Measurements from ENCODE around the gene VPS25.
"Not testable (repeated sequence)": the region's sequence is repeated elsewhere in the genome, so short reads cannot be mapped to it uniquely, and the experiment has no call there.

The VPS25 gene

DNA sequence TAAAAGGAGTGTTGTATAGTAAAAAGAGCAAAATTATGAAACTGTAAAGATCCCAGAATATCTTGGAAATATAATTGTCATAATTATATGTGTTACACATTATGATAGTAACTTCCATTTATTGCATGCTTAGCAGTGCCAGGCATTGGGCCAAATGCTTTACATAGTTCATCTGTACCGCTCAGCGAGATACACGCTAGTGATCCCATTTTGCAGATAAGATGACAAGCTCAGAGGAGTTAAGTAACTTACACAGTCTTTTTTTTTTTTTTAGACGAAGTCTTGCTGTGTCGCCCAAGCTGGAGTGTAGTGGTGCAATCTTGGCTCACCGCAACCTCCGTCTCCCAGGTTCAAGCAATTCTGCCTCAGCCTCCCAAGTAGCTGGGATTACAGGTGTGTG lies 21.6 kb upstream of the VPS25 start:
- no peaks in the 10 kb centered on the region for H3K9me3 Mint-ChIP-seq
- no peak overlapping the region for H3K27ac Mint-ChIP-seq (ENCODE audit: low read depth)
- peaks cover 53% of the 10 kb centered on the region for H3K27me3 Mint-ChIP-seq

DNA sequence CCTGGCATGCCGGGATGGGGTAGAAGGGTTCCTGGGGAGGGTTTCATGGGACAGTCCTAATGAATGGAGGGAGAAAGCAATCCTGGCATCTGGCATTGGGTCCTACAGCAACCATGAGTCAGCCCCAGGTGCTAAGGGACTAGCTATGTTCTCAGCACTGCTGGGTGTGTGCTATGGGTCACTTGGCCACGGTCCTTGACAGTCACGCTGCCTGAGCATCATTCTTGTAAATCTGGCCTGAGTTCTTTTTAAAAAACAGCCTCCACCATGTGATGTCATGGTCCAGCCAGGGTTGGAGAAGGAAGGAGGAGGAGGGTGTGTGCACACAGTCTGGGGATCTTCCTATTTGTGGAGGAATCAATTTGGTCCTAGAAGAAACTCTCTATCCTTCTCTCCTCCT lies 18.5 kb upstream of the VPS25 start:
- Mint-ChIP-seq H3K27me3 (peaks cover 55% of the 10 kb centered on the region), H3K36me3 (ENCODE audit: insufficient read depth) (peaks cover 3% of the 10 kb centered on the region), H3K4me3 (no peak overlapping the region), H3K4me1 (no peaks in the 10 kb centered on the region), H3K9me3 (no peaks in the 10 kb centered on the region), H3K27ac (ENCODE audit: low read depth) (no peak overlapping the region)
- ATAC-seq (replicated peaks; ENCODE audit: extremely low read depth, poor library complexity, severe bottlenecking) (no peak), DNase-seq (ENCODE audit: low spot score in 2 of 2) (no peak)

More for the DNA sequence above, 21.6 kb upstream of the VPS25 start:
- no peak for ATAC-seq (replicated peaks; ENCODE audit: extremely low read depth, poor library complexity, severe bottlenecking)
- Mint-ChIP-seq H3K4me1 (no peaks in the 10 kb centered on the region), H3K4me3 (no peak overlapping the region), H3K36me3 (ENCODE audit: insufficient read depth) (no peaks in the 10 kb centered on the region)
- no peak for DNase-seq (ENCODE audit: low spot score in 2 of 2)

GRCh38 chr17:42759982-42760651 lies 13.1 kb upstream of the VPS25 start:
- peak overlapping the region; percentile 41 for H3K4me3 Mint-ChIP-seq
- DNase-seq (ENCODE audit: low spot score in 2 of 2) (no peak), ATAC-seq (replicated peaks; ENCODE audit: extremely low read depth, poor library complexity, severe bottlenecking) (peak; percentile 18)
- H3K36me3 Mint-ChIP-seq (ENCODE audit: insufficient read depth), result peaks cover 3% of the 10 kb centered on the region
- no peaks in the 10 kb centered on the region for H3K4me1 Mint-ChIP-seq
- H3K9me3 Mint-ChIP-seq, result no peaks in the 10 kb centered on the region
- no peak overlapping the region for H3K27ac Mint-ChIP-seq (ENCODE audit: low read depth)
- peaks cover 72% of the 10 kb centered on the region for H3K27me3 Mint-ChIP-seq

DNA sequence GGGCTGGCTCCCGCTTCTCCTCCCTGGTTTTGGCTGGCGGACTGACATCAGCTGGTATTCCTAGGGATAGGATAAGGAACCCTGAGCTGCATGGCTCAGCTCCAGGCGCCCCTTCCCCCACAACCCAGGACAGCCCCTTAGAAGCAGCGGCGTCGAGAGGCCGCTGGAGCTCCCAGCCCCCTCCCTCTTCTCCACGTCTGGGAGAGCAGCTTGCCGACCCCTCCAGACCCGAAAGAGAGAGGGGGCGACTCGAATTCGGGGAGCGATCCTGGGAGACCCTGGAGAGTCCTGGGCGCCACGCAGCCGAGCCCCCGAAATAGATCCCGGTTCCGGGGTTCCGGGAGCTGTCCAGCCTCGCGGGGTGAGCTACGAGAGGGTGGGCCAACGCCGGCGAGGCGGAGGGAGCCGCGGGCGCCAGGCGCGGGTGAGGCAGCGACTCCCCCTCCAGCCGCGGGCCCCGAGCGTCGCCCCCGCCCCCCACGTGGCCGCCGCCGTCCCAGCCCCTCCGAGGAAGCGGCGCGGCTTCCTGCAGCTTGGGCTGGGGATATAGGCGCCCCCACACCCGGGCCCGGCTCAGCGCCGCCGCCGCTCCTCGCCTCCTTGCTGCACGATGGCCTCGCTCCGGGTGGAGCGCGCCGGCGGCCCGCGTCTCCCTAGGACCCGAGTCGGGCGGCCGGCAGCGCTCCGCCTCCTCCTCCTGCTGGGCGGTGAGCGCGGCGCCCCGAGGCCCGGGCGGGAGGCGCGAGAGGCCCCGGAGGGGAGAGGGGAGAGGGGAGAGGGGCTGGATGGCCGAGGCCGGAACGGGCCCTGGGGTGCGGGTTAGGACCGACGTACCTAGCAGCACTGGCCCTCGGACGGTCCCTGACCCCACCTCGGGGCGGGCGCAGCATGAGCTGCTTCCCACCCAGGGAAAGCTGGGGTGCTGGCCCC lies 12.3 kb upstream of the VPS25 start, which contains the start of gene RAMP2:
Gene RAMP2, plus strand, starts transcription at position 576 of the 930 bp plus-strand sequence. Its CDS starts 35 bp downstream, at position 611.
- peaks cover 3% of the 10 kb centered on the region for H3K36me3 Mint-ChIP-seq (ENCODE audit: insufficient read depth)
- no peaks in the 10 kb centered on the region for H3K9me3 Mint-ChIP-seq
- DNase-seq (ENCODE audit: low spot score in 2 of 2), result no peak
- peak within 1 kb of the TSS; percentile 47 for H3K4me3 Mint-ChIP-seq
- peak; percentile 53 for ATAC-seq (replicated peaks; ENCODE audit: extremely low read depth, poor library complexity, severe bottlenecking)
- H3K27ac Mint-ChIP-seq (ENCODE audit: low read depth), result no peak within 1 kb of the TSS
- no peaks in the 10 kb centered on the region for H3K4me1 Mint-ChIP-seq
- H3K27me3 Mint-ChIP-seq, result peaks cover 72% of the 10 kb centered on the region

GRCh38 chr17:42761638-42762037 lies 11.6 kb upstream of the VPS25 start:
- H3K9me3 Mint-ChIP-seq, result no peaks in the 10 kb centered on the region
- no peaks in the 10 kb centered on the region for H3K4me1 Mint-ChIP-seq
- ATAC-seq (replicated peaks; ENCODE audit: extremely low read depth, poor library complexity, severe bottlenecking) (no peak), DNase-seq (ENCODE audit: low spot score in 2 of 2) (no peak)
- H3K4me3 Mint-ChIP-seq, result peak overlapping the region; percentile 47
- H3K27me3 Mint-ChIP-seq, result peaks cover 69% of the 10 kb centered on the region
- H3K27ac Mint-ChIP-seq (ENCODE audit: low read depth), result no peak overlapping the region
- H3K36me3 Mint-ChIP-seq (ENCODE audit: insufficient read depth), result peaks cover 3% of the 10 kb centered on the region

DNA sequence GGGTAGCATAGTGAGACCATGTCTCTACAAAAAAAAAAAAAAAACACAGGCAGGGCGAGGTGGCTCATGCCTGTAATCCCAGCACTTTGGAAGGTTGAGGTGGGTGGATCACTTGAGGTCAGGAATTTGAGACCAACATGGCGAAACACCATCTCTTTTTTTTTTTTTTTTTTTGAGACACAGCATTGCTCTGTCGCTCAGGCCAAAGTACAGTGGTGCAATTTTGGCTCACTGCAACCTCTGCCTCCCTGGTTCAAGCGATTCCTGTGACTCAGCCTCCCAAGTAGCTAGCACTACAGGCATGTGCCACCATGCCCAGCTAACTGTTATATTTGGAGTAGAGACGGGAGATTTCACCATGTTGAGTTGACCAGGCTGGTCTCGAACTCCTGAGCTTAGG lies 7.1 kb upstream of the VPS25 start:
- peaks cover 75% of the 10 kb centered on the region for H3K27me3 Mint-ChIP-seq
- H3K27ac Mint-ChIP-seq (ENCODE audit: low read depth), result no peak overlapping the region
- no peak for ATAC-seq (replicated peaks; ENCODE audit: extremely low read depth, poor library complexity, severe bottlenecking)
- H3K36me3 Mint-ChIP-seq (ENCODE audit: insufficient read depth), result no peaks in the 10 kb centered on the region
- H3K4me1 Mint-ChIP-seq, result no peaks in the 10 kb centered on the region
- H3K9me3 Mint-ChIP-seq, result no peaks in the 10 kb centered on the region
- no peak for DNase-seq (ENCODE audit: low spot score in 2 of 2)
- H3K4me3 Mint-ChIP-seq, result no peak overlapping the region

- Mint-ChIP-seq H3K27me3 (peaks cover 63% of the 10 kb centered on the region), H3K27ac (ENCODE audit: low read depth) (no peak overlapping the region), H3K4me3 (no peak overlapping the region), H3K36me3 (ENCODE audit: insufficient read depth) (no peaks in the 10 kb centered on the region), H3K4me1 (peaks cover 7% of the 10 kb centered on the region), H3K9me3 (no peaks in the 10 kb centered on the region)
- no peak for ATAC-seq (replicated peaks; ENCODE audit: extremely low read depth, poor library complexity, severe bottlenecking)
- no peak for DNase-seq (ENCODE audit: low spot score in 2 of 2)
Observed at GRCh38 chr17:42767512-42767911, 5.7 kb upstream of the VPS25 start.

DNA sequence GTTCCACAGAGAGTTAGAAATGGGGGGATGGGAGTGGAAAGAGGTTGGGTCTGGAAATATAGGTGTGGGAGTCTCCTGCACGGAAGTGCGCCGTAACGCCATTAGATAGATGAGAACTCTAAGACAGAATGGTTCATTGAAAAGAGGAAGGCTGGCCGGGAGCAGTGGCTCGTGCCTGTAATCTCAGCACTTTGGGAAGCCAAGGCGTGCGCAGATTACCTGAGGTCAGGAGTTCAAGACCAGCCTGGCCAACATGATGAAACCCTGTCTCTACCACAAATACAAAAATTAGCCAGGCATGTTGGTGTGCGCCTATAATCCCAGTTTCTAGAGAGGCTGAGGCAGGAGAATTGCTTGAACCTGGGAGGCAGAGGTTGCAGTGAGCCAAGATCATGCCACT lies 5.2 kb upstream of the VPS25 start:
- H3K9me3 Mint-ChIP-seq; DNase-seq (ENCODE audit: low spot score in 2 of 2); H3K27ac Mint-ChIP-seq (ENCODE audit: low read depth); H3K4me3 Mint-ChIP-seq; H3K36me3 Mint-ChIP-seq (ENCODE audit: insufficient read depth); ATAC-seq (replicated peaks; ENCODE audit: extremely low read depth, poor library complexity, severe bottlenecking); H3K4me1 Mint-ChIP-seq: not testable (repeated sequence)
- H3K27me3 Mint-ChIP-seq, result peaks cover 58% of the 10 kb centered on the region

DNA sequence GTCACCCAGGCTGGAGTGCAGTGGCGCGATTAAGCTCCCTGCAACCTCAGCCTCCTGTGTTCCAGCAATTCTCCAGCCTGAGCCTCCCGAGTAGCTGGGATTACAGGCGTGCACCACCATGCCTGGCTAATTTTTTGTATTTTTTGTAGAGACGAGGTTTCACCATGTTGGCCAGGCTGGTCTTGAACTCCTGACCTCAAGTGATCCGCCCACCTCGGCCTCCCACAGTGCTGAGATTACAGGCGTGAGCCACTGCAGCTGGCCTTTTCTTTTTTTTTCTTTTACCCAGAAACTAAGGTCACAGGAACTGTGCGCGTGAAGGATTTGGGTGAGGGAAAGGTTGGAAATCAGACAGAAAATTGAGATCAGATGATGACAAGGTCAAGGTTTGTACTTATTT lies 3.3 kb upstream of the VPS25 start:
- Mint-ChIP-seq H3K27me3 (peaks cover 39% of the 10 kb centered on the region), H3K4me1 (peaks cover 22% of the 10 kb centered on the region)
- not testable (repeated sequence) for H3K36me3 Mint-ChIP-seq (ENCODE audit: insufficient read depth); H3K27ac Mint-ChIP-seq (ENCODE audit: low read depth); H3K9me3 Mint-ChIP-seq; H3K4me3 Mint-ChIP-seq; ATAC-seq (replicated peaks; ENCODE audit: extremely low read depth, poor library complexity, severe bottlenecking); DNase-seq (ENCODE audit: low spot score in 2 of 2)

GRCh38 chr17:42772945-42773289 lies 332 bp upstream of the VPS25 start:
- Mint-ChIP-seq H3K4me3 (peak overlapping the region; percentile 99), H3K4me1 (peaks cover 22% of the 10 kb centered on the region), H3K27ac (ENCODE audit: low read depth) (peak overlapping the region; percentile 100), H3K36me3 (ENCODE audit: insufficient read depth) (peaks cover 30% of the 10 kb centered on the region), H3K27me3 (peaks cover 14% of the 10 kb centered on the region), H3K9me3 (no peaks in the 10 kb centered on the region)
- ATAC-seq (replicated peaks; ENCODE audit: extremely low read depth, poor library complexity, severe bottlenecking) (peak; percentile 12), DNase-seq (ENCODE audit: low spot score in 2 of 2) (no peak)

DNA sequence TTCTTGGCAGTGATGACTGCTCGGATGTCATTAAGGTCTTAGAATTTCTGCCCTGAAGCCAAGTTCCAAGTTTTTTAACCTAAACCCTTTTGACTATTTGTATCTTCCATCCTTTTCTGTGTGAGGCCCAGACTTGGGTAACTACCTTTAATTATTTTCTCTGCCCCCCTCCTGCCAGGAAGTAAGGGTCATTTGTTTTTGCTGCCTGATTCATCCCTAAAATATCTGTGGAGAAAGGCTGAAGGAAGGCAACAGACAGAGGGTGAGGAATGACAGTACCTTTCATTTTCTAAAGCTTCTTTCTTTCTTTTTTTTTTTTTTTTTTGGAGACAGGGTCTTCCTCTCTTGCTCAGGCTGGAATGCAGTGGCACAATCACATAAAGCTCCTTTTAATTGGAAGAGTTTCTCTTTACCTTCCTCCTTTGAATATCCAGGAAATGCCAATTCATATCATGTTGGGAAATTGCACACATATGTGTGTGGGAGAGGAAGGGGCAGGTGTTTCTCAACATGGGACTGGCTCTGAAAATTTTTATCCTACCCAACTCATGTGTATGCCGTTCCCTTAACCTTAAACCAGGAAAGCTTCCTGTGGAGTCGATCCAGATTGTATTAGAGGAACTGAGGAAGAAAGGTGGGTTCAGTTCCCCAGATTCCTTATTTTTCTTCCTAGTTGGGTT lies 957 bp downstream of the VPS25 start:
- peaks cover 24% of the 10 kb centered on the region for H3K4me1 Mint-ChIP-seq
- no peaks in the 10 kb centered on the region for H3K9me3 Mint-ChIP-seq
- H3K27me3 Mint-ChIP-seq, result peaks cover 1% of the 10 kb centered on the region
- DNase-seq (ENCODE audit: low spot score in 2 of 2), result no peak
- H3K36me3 Mint-ChIP-seq (ENCODE audit: insufficient read depth), result peaks cover 37% of the 10 kb centered on the region
- peak overlapping the region; percentile 100 for H3K27ac Mint-ChIP-seq (ENCODE audit: low read depth)
- no peak for ATAC-seq (replicated peaks; ENCODE audit: extremely low read depth, poor library complexity, severe bottlenecking)
- peak overlapping the region; percentile 99 for H3K4me3 Mint-ChIP-seq

DNA sequence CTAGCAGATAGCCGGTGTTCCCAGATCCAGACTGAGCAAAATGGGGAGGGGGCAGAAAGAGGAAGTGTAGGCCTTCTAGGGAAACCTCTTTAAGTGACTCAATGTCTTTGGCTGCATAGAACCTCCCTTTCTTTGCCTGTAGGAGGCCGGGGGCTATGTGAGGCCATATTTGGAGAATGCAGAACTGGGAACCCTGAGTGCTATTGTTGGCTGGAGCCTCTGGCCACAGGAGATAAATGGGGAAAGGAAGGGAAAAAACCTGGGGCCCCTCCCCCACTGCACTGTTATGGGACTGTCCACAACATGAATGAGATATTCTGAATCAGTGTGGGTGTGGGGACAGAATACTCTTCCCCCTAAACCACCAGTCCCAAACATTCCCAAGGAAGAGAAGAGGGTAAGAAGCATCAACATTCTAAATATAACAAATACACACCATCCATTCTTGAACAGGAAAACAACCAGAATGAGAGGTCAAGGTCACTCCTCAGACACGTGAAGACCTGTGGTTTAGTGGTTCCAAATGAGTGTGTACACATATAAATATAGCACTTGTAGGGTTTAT lies 2.4 kb downstream of the VPS25 start:
- Mint-ChIP-seq H3K4me1 (peaks cover 32% of the 10 kb centered on the region), H3K27me3 (peaks cover 10% of the 10 kb centered on the region), H3K36me3 (ENCODE audit: insufficient read depth) (peaks cover 39% of the 10 kb centered on the region), H3K27ac (ENCODE audit: low read depth) (no peak overlapping the region), H3K4me3 (peak overlapping the region; percentile 99), H3K9me3 (no peaks in the 10 kb centered on the region)
- DNase-seq (ENCODE audit: low spot score in 2 of 2), result no peak
- ATAC-seq (replicated peaks; ENCODE audit: extremely low read depth, poor library complexity, severe bottlenecking), result no peak

All from central memory CD8-positive, alpha-beta T cell (primary cell).